Umbilical cord (tissue), 2 donors: Measurements from ENCODE around the gene CUZD1. TPM values are rescaled to one million over a fixed set of nuclear protein-coding genes. Genes with fewer than 3 reads are reported as not detected.
"Not testable (repeated sequence)": the region's sequence is repeated elsewhere in the genome, so short reads cannot be mapped to it uniquely, and the experiment has no call there.

ENCODE experiments used
- DNase-seq: peaks from one replicate; pipeline ENCODE4 v3.0.0-alpha.2; 2015; ENCODE audit warnings: low spot score
- total RNA-seq: library from RNA; depleted of rRNA; stranded (reverse); fragments of >200 nt; gene quantifications from one replicate; pipeline ENCODE4 v1.2.3, GENCODE V29; 2014; ENCODE audit warnings: low replicate concordance; ENCODE audit not compliant: insufficient read depth

The CUZD1 gene, protein sequence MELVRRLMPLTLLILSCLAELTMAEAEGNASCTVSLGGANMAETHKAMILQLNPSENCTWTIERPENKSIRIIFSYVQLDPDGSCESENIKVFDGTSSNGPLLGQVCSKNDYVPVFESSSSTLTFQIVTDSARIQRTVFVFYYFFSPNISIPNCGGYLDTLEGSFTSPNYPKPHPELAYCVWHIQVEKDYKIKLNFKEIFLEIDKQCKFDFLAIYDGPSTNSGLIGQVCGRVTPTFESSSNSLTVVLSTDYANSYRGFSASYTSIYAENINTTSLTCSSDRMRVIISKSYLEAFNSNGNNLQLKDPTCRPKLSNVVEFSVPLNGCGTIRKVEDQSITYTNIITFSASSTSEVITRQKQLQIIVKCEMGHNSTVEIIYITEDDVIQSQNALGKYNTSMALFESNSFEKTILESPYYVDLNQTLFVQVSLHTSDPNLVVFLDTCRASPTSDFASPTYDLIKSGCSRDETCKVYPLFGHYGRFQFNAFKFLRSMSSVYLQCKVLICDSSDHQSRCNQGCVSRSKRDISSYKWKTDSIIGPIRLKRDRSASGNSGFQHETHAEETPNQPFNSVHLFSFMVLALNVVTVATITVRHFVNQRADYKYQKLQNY
- total RNA-seq: not detected

DNA sequence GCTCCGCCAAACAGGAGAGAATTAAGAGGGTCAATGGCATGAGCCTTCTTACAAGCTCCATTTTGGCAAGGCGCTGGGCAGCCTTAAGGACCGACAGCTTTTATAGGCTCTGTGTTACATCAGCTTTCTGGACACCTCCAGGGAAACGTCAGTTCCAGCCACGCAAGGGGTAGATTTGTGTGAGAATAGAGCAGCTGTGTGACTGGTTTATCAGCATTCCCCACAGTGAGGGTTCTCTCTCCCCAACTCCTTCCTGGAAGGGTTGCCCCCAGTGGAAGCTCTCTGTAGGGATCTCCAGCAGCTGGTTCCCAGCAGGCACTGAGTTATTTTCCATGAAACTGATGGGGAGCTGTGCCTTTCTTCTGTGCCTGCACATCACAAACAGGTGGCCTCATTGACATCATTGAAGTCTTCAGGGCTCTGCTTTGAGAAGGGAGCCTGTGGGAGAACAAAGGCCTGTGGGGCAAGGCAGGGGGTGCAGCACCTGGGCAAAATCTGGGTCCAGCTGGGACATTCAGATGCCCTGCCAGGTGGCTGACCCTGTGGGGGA lies at the start of gene CUZD1:
Gene CUZD1, minus strand, starts transcription at position 75 of the 550 bp plus-strand sequence. Its CDS starts 14 bp downstream, at position 61.
- peak; percentile 26 for DNase-seq

DNA sequence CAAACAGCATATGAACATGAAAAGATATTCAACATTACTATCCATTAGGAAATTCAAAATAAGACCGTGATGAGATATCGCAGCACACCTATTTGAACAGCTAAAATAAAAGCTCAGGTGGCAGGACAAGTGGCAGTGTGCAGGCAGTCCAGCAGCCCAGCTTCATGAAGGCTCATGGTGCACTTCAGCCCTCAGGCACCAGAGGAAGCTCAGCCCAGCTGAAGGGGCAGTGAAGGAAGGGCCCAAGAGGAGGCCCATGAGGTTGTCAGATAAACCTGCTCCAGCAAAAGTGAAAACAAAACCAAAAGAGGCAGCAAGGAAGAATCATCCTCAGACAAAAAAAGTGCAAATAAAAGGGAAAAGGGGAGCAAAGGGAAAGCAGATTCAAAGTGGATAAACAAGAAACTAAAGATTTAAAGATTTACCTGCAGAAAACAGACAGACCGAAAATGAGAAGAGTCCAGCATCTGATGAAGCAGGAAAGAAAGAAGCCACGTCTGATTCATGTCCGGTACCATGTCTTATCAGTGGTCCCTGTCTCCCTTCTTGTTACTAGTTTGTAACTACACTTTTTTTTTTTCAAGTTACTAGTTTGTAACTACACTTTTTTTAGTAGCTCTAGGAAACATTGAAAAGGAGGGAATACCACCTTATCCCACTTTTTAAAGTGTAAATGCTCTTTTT lies 48.7 kb upstream of the CUZD1 start:
- no peak for DNase-seq

DNA sequence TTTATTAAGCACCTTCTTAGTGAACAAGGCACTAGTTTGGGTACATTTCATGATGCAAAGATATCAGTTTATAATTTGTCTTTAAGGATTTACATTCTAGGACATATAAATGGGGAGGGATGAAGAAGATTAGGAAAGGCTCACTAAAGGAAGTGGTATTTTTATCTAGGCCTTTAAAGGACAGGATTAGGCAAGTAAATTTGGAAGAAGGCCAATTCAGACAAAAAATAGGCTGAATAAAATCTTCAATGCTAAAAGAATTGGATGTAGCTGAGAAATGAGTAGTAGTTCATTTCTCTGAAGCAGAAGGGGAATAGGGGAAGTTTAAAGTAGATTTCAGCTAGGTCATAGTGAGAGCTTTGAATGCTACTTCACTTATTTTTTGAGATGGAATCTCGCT lies 38.5 kb upstream of the CUZD1 start:
- DNase-seq: no peak

DNA sequence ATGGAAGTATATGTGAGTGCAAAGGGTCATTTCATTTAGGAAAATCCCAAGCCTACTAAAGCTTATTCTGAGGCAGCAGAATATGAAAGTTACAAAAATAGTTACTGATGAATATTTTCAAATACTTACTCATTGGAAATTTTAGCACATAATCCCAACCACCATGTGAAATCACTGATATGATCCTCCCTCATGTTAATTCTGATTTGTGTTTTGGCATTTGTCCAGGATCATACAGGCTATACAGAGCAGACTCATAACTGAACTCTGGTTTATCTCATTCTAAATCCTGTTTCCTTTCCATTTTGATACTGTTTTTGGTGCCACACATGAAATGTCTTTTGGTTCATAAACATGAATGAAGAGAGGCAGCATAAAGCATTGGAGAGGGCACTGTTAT lies 37.1 kb upstream of the CUZD1 start:
- peak; percentile 3 for DNase-seq

DNA sequence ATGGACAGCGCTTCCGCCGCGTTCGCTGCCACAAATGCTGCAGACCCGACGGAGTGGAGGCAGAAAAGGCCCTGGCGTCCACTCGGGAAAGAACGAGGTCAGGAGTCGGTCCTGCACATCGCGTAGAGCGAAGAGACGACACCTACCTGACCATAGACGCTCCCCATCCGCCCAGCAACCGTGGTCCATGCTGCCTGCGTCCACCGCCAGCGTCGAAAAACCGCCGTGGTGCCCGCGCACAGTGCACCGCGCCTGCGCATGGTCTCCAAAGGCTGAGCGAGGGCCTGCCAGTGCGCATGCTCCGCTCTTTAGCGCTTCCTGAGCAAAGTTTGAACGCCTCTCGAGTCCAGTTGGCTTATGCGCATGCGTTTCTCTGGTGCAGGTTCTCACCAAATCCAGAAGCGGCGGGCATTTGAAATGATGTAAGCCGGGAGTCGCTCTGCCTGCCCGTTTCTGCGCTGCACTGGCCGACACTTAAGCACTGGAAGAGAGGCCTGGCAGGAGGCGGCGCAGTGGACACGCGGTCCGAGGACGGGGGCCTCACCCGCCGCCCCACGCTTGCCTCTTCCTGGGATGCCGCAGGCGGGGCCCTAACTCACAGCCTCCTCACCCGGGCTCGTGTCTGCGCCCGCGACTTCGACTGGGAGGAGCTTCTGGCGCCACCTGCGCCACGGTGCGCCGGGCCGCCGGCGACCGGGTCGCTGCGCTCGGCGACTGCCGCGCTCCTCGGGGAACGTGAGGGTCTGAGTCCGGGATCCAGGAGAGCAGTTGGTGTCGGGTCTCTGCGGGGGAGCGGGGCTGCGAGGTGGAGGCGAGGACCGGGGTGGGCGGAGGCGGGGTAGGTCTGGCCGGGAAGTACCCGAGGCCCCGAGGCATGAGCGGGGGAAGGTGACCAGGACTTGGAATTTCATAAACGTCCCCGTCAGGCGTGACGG lies 33.9 kb upstream of the CUZD1 start, which contains the start of gene FAM24B:
Gene FAM24B, minus strand, starts transcription at position 243 of the 935 bp plus-strand sequence. CDS start 29,066 bp downstream, outside the sequence.
- peak; percentile 98 for DNase-seq

DNA sequence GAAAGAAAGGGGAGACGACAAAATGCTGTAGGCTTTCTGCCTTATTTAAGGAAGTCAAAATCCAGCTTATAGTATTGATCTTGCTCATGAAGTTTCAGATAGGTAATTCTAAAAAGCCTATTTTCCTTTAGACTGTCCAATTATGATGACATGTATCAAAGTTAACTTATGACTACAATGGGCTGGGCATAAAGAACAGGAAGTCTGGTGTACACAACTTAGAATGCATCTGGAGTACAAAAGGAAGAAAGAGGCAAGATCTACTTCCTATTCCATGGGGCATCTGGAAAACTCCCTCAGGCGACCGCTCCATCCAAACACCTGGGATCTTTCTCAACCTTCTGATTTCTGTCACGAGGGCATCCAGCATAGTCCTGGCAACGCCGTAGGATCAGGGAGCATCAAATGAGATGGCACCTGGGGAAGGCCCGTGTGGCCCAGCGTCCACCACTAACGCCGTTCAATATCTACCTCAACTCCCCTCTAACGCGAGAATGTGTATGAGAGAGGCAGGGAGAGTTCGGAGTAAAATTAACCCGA lies 33.2 kb upstream of the CUZD1 start:
- no peak for DNase-seq

DNA sequence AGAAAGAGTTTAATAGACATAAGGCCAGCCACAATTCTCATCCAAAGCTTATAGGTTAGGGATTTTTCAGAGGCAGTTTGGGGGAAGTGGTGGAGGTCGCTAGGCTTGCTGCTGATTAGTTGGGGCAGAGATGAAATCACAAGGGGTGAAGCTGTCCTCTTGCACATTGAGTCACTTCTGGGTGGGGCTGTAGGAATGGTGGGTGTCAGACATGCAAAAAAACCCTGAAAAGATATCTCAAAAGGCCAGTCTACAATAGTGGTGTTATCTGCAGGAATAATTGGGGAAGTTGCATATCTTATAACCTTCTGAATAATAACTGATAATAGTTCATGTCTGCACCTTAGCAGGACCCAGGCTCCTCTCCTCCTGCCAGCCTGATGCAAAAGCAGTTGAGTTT lies 31.6 kb upstream of the CUZD1 start:
- no peak for DNase-seq

DNA sequence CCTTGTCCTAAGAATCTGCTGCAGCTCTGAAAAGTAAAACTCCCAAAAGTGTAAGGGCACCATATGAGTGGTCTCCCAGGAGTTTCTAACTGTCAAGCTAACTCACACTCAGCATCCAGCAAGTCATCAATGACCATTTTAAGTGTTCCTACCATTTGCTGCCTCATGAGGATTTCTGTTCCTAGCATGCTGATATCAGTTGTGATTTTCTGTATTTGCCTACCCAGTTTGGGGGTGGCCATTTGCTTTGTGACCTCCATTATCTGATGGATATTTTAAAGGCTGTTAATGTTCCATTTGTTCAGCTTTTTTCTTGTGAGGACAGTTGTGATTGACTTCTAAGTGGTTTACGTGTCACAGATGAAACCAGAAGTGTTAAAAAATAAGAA lies 30.8 kb upstream of the CUZD1 start:
- no peak for DNase-seq

DNA sequence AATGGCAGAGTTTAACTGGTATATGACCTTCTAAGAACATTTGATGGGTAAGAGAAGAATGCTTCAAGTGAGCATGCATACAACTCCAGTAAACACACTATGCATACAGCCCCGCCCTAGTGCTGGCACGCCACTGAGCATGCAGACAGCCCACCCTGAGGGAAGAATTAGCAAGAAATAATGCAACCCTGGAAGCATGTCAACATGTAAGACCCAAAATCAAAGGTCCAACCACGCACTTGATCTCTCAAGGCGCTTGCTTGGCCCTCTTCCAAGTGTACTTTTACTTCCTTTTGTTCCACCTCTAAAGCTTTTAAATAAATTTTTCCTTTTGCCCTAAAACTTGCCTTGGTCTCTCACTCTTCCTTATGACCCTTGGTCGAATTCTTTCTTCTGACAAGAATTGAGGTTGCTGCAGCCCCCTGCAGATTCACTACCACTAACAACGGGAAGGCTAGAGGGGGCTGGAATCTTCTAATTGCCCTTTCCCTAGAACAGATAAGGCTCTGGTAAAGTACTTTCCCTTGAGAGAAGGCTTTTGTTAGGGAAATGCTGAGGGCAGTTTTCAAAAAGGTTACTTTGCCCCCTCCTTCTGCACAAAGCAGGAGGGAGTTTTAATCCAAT lies 30.3 kb upstream of the CUZD1 start:
- DNase-seq: no peak

DNA sequence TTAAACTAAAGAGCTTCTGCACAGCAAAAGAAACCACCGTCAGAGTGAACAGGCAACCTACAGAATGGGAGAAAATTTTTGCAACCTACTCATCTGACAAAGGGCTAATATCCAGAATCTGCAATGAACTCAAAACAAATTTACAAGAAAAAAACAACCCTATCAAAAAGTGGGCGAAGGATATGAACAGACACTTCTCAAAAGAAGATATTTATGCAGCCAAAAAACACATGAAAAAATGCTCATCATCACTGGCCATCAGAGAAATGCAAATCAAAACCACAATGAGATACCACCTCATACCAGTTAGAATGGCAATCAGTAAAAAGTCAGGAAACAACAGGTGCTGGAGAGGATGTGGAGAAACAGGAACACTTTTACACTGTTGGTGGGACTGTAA lies 26.3 kb upstream of the CUZD1 start:
- not testable (repeated sequence) for DNase-seq

DNA sequence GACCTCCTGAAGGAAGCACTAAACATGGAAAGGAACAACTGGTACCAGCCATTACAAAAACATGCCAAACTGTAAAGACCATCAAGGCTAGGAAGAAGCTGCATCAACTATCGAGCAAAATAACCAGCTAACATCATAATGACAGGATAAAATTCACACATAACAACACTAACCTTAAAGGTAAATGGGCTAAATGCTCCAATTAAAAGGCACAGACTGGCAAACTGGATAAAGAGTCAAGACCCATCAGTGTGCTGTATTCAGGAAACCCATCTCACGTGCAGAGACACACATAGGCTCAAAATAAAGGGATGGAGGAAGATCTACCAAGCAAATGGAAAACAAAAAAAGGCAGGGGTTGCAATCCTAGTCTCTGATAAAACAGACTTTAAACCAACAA lies 23.1 kb upstream of the CUZD1 start:
- DNase-seq: not testable (repeated sequence)

DNA sequence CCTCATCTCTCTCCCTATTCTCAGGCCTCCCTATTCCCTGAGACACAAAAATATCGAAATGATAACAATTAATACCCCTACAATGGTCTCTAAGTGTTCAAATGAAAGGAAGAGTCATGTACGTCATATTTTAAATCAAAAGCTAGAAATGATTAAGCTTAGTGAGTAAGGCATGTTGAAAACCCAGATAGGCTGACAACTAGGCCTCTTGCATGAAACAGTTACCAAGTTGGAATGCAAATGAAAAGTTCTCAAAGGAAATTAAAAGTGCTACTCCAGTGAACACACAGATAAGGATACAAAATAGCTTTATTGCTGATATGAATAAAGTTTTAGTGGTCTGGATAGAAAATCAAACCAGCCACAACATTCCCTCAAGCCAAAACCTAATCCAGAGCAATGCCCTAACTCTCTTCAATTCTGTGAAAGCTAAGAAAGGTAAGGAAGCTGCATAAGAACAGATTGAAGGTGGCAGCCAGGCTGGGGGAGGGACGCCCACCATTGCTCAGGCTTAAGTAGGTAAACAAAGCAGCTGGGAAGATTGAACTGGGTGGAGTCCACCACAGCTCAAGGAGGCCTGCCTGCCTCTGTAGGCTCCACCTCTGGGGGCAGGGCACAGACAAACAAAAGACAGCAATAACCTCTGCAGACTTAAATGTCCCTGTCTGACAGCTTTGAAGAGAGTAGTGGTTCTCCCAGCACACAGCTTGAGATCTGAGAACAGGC lies 21.3 kb upstream of the CUZD1 start:
- not testable (repeated sequence) for DNase-seq

DNA sequence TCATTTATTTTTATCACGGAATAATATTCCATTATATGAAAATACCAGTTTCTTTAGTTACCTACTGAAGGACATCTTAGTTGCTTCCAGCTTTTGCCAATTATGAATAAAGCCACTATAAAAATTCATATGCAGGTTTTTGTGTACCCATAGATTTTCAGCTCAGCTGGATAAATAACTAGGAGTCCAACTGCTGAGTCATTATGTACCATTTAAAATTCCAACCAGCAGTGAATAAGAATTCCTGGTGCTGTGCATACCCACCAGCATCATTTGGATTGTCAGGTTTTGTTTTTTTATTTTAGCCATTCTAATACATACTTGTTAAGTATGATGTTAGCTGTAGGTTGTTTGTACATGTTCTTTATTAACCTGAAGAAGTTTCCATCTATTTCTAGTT lies 19.2 kb upstream of the CUZD1 start:
- no peak for DNase-seq

DNA sequence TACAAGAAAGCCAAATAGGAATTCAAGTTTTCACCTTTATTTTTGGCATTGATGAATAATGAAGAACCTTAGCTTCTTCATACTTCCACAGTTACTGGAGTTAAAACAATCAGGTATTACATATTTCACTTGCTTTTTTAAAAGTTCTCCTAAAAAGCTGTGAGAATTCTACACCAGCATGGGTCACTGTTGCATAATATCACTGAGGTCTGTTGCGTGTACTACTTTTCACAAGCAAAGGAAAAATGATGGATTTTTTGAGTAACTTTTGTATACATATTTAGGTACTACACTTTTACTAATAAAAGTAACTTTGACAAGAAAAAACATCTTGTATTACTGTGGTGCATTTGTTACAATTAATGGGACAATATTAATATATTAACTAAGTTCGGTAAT lies 18.5 kb upstream of the CUZD1 start:
- DNase-seq: no peak

DNA sequence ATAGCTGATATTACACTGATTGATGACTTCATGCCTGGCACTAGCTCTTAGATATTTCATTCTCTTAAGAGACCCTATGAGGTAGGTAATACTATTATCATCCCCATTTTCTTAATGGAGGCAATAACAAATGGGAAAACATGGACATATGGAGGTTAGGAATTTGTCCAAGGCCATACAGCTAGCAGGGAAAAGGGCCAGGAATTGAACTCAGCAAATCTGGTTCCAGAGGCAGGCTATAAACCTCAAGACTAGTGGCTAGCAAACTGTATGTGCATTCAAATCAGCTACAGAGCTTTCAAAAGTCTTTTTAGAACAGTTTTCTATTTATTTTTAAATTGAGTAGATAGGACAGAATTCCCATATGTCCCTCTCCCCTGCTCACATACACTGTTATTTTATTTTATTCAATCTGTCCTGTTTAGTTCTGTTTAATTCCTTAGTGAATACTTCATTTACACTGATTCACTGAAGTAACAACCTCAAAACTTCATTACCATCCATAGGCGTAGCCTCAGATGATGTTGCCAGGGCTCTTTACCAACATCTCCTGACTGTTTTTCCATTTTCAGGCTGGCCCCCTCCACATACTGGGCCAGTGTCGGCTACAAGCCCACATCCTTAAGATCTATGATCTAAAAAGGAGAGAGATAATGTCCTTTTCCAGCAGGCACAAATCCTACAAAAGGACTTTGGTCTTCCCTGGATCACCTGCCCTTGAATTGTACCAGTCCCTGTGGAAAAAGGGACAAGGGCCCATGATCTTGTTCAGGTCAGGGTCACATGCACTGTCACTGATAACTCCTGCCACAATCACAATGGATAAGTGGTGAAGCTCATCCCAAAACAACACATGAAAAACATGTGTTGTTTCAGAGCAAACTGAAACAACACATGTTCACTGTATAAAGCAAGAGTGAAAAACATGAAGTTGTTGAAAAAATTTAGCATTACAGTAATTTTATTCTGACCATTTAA lies 17.8 kb upstream of the CUZD1 start:
- no peak for DNase-seq

DNA sequence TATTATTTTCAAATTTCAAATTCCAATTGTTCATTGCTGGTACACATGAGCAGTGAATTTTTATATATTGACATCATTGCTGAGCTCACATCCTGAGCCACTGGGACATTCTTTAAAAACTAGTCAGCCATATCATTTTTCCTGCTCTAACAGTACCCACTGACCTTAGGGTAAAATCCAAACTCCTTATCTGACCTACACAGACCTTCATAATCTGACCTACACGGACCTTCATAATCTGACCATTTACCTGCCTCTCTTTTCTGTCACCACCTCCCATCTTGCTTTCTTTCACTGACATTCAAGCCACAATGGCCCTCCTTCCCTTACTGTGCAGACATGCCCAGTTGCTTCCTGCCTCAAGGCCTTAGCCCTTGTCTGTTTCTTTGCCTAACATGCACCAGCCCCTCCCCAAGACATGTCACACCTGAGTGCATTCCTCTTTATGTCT lies 16.1 kb upstream of the CUZD1 start:
- no peak for DNase-seq

DNA sequence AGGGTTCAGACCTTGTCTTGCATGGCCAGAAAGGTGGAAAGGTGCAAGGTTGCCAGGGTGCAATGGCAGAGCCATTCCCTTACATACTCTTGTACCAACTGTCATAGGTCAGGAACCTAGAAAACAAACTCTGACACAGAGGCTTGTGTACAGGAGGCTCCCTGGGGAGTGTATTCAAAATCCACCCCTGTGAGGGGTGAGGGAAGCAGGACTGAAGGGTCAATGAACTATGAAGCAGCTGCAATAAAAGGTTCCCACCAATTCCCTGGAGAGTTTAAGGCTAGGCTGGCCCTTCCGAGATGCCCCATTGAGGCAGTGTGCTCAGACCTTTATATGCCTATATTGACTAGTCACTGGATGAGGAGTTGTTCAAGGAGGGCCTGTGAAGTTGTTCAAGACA lies 13.9 kb upstream of the CUZD1 start:
- no peak for DNase-seq

DNA sequence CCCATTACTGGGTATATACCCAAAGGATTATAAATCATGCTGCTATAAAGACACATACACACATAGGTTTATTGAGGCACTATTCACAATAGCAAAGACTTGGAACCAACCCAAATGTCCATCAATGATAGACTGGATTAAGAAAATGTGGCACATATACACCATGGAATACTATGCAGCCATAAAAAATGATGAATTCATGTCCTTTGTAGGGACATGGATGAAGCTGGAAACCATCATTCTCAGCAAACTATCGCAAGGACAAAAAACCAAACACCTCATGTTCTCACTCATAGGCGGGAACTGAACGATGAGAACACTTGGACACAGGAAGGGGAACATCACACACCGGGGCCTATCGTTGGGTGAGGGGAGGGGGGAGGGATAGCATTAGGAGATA lies 12.4 kb upstream of the CUZD1 start:
- not testable (repeated sequence) for DNase-seq
